HG02943 (cell line): ENCODE data around the gene ALDH16A1.
"Not testable (repeated sequence)": the region's sequence is repeated elsewhere in the genome, so short reads cannot be mapped to it uniquely, and the experiment has no call there.

ENCODE experiments used
- ATAC-seq: cut with Tn5 transposase; IDR thresholded peaks from one replicate; pipeline ENCODE4 v1.9.1; 2021; ENCODE audit warnings: mild to moderate bottlenecking, low read depth, moderate library complexity; ENCODE audit not compliant: unreplicated experiment

ALDH16A1 gene

DNA sequence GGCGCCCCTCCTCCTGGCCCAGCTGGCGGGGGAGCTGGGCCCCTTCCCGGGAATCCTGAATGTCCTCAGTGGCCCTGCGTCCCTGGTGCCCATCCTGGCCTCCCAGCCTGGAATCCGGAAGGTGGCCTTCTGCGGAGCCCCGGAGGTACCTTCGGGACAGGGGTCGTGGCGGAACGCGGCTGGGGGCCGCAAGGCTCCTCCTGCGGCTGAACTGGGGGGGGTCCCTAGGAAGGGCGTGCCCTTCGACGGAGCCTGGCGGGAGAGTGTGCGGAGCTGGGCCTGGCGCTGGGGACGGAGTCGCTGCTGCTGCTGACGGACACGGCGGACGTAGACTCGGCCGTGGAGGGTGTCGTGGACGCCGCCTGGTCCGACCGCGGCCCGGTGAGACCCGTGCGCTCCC lies 8.6 kb downstream of the ALDH16A1 start:
- ATAC-seq = no peak

DNA sequence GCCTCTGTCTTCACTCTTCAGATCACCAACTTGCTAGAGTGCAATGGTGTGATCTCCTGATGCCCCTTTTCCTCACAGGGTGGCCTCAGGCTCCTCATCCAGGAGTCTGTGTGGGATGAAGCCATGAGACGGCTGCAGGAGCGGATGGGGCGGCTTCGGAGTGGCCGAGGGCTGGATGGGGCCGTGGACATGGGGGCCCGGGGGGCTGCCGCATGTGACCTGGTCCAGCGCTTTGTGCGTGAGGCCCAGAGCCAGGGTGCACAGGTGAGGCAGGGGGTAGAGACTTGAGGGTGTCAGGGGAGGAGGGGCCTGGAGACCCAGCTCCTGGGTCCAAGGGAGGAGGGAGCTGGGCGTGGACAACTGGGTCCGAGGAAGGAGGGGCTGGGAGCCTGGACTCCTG lies 9.5 kb downstream of the ALDH16A1 start:
- ATAC-seq = no peak

DNA sequence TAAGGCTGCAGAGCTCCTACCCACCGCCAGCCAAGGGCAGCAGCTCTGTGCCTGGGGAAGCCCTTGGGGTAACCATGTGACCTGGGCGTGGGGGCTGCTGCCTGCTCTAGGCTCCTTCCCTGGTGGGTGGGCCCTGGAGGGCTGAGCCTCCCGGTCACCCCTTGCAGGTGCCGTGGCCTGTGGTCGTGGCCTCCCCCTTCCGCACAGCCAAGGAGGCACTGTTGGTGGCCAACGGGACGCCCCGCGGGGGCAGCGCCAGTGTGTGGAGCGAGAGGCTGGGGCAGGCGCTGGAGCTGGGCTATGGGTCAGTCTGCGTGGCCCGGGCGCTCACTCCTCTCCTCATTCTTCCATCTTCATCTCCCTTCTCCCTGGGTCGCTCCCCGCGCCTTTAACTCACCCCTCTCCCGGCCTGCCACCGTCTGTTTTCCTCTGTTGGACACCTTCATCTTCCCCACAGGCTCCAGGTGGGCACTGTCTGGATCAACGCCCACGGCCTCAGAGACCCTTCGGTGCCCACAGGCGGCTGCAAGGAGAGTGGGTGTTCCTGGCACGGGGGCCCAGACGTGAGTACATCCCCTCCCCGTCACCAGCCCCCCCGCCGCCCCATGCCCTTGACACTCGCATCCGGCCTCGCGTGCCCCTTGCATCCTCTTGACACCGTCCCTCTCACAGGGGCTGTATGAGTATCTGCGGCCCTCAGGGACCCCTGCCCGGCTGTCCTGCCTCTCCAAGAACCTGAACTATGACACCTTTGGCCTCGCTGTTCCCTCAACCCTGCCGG lies 11.1 kb downstream of the ALDH16A1 start:
- ATAC-seq = no peak

GRCh38 chr19:49465371-49465770 lies 12.3 kb downstream of the ALDH16A1 start:
- ATAC-seq = no peak

GRCh38 chr19:49468199-49468598 lies 15.2 kb downstream of the ALDH16A1 start:
- no peak for ATAC-seq

DNA sequence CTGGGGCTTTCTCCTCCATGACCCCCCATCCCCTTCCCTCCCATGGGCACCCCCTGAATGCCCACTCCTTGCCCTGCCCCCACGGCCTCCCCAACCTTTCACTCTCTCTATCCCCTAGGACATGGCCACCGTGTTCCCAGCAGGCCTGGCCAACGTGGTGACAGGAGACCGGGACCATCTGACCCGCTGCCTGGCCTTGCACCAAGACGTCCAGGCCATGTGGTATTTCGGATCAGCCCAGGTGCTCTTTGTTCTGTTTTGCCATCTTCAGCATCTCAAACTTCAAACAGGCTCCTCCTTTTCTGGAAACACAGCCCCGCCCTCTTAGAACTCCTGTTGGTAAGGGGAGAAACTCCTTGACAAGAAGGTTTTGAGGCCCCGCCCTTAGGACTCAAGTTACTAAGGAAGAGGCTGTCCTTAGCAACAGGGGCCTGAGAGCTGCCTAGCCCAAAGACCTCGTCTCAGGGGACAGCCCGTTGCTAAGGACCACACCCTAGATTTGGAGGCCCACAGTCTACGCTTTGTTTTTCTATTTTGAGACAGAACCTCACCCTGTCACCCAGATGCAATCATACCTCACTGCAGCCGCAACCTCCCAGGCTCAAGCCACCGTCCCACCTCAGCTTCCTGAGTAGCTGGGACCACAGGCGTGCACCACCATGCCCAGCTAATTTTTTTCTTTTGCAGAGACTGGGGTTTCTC lies 15.9 kb downstream of the ALDH16A1 start:
- peak; percentile 63 for ATAC-seq

DNA sequence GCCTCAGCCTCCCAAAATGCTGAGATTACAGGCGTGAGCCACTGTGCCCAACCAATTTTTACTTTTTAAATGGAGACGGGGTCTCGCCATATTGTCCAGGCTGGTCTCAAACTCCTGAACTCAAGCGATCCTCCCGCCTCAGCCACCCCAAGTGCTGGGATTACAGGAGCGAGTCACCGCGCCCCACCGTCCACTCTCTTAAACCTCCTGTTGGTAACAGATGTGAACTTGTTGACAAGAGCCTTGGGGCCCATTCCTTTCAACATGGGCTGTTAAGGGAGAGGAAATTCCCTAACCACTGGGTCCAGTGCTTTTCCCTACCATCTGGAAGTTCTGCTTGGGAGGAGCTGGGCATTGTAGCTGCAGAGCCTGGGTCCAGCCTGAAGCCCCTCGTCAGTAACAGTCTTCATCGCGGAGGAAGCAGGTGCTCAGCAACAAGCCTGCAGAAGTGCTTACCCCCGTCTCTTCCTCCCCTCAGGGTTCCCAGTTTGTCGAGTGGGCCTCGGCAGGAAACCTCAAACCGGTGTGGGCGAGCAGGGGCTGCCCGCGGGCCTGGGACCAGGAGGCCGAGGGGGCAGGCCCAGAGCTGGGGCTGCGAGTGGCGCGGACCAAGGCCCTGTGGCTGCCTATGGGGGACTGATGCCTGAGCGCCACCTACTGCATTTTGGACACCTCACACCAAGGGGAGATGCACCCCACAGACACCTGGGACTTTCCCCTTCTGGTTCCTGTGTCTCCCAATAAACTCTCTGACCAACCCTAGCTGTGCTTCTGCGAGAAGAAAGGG lies 17.0 kb downstream of the ALDH16A1 start:
- no peak for ATAC-seq

GRCh38 chr19:49470615-49470978 lies 17.6 kb downstream of the ALDH16A1 start:
- ATAC-seq = no peak

DNA sequence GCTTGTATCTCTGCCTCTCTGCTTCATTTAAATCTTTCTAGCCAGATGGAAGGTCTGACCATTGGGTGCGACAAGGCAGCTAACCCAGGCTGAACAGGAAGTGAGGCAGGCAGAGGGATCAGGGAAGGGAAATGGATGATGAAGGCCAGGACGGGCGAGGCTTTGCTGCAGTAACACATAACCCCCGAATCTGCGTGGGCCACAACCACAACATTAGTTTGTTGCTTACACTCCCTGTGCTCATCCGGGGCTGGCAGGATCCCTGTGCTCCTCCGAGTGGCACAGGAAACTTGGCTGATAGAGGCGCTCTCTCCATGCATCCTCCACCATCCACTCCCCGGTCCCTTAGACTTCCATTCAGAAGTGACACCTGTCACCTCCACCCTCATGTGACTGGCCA lies 19.9 kb downstream of the ALDH16A1 start:
- no peak for ATAC-seq

DNA sequence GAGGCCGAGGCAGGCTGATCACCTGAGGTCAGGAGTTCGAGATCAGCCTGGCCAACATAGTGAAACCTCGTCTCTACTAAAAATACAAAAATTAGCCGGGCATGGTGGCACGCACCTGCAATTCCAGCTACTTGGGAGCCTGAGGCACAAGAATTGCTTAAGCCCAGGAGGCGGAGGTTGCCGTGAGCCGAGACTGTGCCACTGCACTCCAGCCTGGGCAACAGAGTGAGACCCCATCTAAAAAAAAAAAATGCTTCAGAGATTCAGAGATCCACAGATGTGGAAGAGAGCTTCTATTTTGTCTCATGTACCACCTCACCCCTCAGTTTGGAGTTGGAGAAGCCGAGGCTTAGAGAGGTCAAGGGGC lies 20.5 kb downstream of the ALDH16A1 start:
- ATAC-seq = not testable (repeated sequence)

GRCh38 chr19:49473868-49474541 lies 21.0 kb downstream of the ALDH16A1 start, which contains the start of gene FLT3LG:
TSS of gene FLT3LG (plus strand) at chr19:49474215. CDS start at chr19:49474640, 425 bp downstream.
- no peak for ATAC-seq

GRCh38 chr19:49474542-49474924 lies 21.5 kb downstream of the ALDH16A1 start:
- no peak for ATAC-seq

GRCh38 chr19:49475191-49475917 lies 22.3 kb downstream of the ALDH16A1 start:
- ATAC-seq = no peak

DNA sequence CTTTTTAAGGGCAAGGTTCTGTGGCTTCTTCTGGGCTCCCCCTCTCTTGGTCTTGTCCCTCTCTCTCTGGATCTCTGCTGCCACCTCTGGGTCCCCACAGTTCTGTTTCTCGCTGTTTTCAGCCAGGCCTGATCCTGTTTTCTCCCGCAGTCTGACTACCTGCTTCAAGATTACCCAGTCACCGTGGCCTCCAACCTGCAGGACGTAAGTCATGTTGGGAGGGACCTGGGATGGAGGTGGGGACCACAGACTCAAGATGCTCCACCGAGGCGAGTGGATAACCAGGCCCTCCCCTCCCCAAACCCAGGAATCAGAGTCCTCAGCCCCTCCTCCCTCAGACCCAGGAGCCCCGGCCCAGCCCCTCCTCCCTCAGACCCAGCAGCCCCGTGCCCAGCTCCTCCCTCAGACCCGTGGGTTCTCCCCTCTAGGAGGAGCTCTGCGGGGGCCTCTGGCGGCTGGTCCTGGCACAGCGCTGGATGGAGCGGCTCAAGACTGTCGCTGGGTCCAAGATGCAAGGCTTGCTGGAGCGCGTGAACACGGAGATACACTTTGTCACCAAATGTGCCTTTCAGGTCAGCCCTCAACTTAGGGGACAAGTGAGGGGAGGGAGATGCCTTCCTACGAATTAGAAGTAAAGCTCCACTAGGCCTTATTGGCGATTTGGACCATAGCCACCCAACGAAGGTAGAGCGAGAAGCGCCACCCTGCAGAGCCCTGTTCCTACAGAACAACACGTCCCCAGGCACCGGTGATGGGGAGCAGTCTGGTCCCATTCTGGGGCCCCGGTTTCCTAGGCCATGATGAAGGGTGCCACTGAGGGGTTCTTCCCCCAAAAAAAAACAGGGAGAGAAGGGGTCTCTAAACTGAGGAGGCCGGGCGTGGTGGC lies 23.2 kb downstream of the ALDH16A1 start:
- ATAC-seq = no peak

- no peak for ATAC-seq
Observed at GRCh38 chr19:49479975-49480628, 27.1 kb downstream of the ALDH16A1 start.

GRCh38 chr19:49481020-49481683 lies 28.1 kb downstream of the ALDH16A1 start:
- no peak for ATAC-seq

DNA sequence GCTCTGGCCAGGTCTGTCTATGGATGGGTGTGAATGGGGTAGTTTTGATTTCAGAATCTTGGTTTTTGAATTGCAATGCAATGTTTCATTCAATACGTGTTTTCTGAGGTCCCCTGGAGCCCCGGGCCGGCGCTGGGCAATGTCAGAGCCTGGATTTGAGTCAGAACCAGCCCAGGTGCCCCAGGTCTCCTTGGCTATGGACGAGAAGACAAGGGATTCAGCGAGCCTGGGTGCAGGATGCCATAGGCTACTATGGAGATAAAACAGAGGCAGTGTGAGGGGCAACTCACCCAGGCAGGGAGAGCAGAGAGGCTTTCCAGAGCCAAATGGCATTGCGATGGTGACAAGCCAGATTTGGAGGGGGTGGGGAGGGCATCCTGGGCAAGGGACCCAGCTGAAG lies 33.2 kb downstream of the ALDH16A1 start:
- no peak for ATAC-seq

DNA sequence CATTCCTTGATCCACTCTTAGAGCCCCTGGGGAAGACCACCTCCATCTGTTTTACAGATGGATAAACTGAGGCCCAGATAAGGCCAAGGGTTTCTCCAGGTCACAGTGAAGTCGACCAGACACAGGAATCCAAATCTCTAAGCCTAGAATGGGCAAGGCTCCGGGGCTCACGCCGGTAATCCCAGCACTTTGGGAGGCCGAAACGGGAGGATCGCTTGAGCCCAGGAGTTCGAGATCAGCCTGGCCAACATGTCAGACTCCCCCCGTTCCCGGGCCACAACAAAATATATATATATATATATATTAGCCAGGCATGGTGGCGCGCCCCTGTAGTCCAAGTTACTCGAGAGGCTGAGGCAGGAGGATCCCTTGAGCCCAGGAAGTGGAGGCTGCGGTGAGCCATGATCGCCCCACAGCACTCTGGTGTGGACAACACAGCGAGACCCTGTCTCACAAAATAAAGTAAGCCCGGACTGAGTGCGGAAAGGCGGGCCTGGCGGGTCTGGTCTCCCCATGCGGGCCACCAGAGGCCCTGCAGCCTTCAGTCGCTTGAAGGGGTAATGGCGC lies 33.8 kb downstream of the ALDH16A1 start:
- no peak for ATAC-seq
